ENCODE data around the gene NQO2.

Gene NQO2

GRCh38 chr6:2999618-3000557 lies at the start of gene NQO2:
NQO2 (plus strand) TSS chr6:2999894; CDS start chr6:3006553, 6,659 bp downstream.
- peak; percentile 87 to 94 for DNase-seq

GRCh38 chr6:2950713-2951112 lies 49.0 kb upstream of the NQO2 start:
- no peak for DNase-seq

- no peak for DNase-seq
These were observed 48.0 kb upstream of the NQO2 start for GRCh38 chr6:2951728-2952127.

- DNase-seq: peak; percentile 61 to 68
These were observed 47.1 kb upstream of the NQO2 start for GRCh38 chr6:2952557-2953095.

- DNase-seq: no peak
These were observed 46.6 kb upstream of the NQO2 start for GRCh38 chr6:2953098-2953497.

GRCh38 chr6:2956930-2957685 lies 42.6 kb upstream of the NQO2 start:
- DNase-seq: no peak

GRCh38 chr6:2957696-2958330 lies 41.9 kb upstream of the NQO2 start:
- no peak for DNase-seq

GRCh38 chr6:2958331-2958711 lies 41.4 kb upstream of the NQO2 start:
- no peak for DNase-seq

GRCh38 chr6:2958776-2959175 lies 40.9 kb upstream of the NQO2 start:
- DNase-seq: no peak

GRCh38 chr6:2959909-2960719 lies 39.6 kb upstream of the NQO2 start:
- no peak for DNase-seq

GRCh38 chr6:2960935-2961334 lies 38.8 kb upstream of the NQO2 start:
- DNase-seq: no peak

- DNase-seq: no peak
These were observed 38.2 kb upstream of the NQO2 start for GRCh38 chr6:2961506-2961905.

- no peak for DNase-seq
These were observed 37.7 kb upstream of the NQO2 start for GRCh38 chr6:2962004-2962403.

GRCh38 chr6:2962636-2963035 lies 37.1 kb upstream of the NQO2 start:
- DNase-seq: no peak

- no peak for DNase-seq
These were observed 35.9 kb upstream of the NQO2 start for GRCh38 chr6:2963756-2964155.

- no peak for DNase-seq
These were observed 34.7 kb upstream of the NQO2 start for GRCh38 chr6:2964793-2965505.

GRCh38 chr6:2966347-2966746 lies 33.3 kb upstream of the NQO2 start:
- DNase-seq: no peak

GRCh38 chr6:2967936-2968335 lies 31.8 kb upstream of the NQO2 start:
- DNase-seq: no peak

GRCh38 chr6:2968600-2969135 lies 31.0 kb upstream of the NQO2 start:
- no peak for DNase-seq

GRCh38 chr6:2969549-2969948 lies 30.1 kb upstream of the NQO2 start:
- no peak for DNase-seq

- no peak for DNase-seq
These were observed 29.5 kb upstream of the NQO2 start for GRCh38 chr6:2970034-2970685.

Measured in stimulated activated CD4-positive, alpha-beta T cell treated with anti-CD3 and anti-CD28 coated beads, Interleukin-2, amount 100 ng/mL, for 24 hours (primary cell).